SK-N-DZ (cell line): Measurements from ENCODE around the gene ASIC4.
A peak's percentile ranks its signal among the peaks of the same experiment; 100 is the strongest.

ENCODE experiments used
- DNase-seq: peaks from one replicate; pipeline ENCODE4 v3.0.0-alpha.2; 2015; ENCODE audit warnings: low spot score

The ASIC4 gene

GRCh38 chr2:219566640-219567039 is 52.4 kb downstream of the ASIC4 start:
- DNase-seq = no peak

GRCh38 chr2:219567131-219567530 is 52.8 kb downstream of the ASIC4 start:
- no peak for DNase-seq

GRCh38 chr2:219567791-219568361 is 53.6 kb downstream of the ASIC4 start:
- DNase-seq = no peak

- no peak for DNase-seq
Measured at GRCh38 chr2:219569041-219569440, 54.8 kb downstream of the ASIC4 start.

GRCh38 chr2:219569635-219570034 is 55.4 kb downstream of the ASIC4 start:
- DNase-seq = no peak

- no peak for DNase-seq
Measured at GRCh38 chr2:219570194-219570923, 56.1 kb downstream of the ASIC4 start.

- DNase-seq = no peak
Measured at GRCh38 chr2:219570924-219571310, 56.6 kb downstream of the ASIC4 start.

- DNase-seq = peak; percentile 91
Measured at GRCh38 chr2:219571311-219572236, 57.3 kb downstream of the ASIC4 start, which contains the start of gene OBSL1. Gene OBSL1, minus strand, starts transcription at chr2:219571539. Its CDS starts 307 bp downstream, at chr2:219571232.

- no peak for DNase-seq
Measured at GRCh38 chr2:219572237-219573001, 58.1 kb downstream of the ASIC4 start, which contains the start of gene INHA. Gene INHA, plus strand, starts transcription at chr2:219572310. Its CDS starts 65 bp downstream, at chr2:219572375.

- no peak for DNase-seq
Measured at GRCh38 chr2:219573166-219573565, 58.9 kb downstream of the ASIC4 start.

- no peak for DNase-seq
Measured at GRCh38 chr2:219574484-219575311, 60.4 kb downstream of the ASIC4 start.

GRCh38 chr2:219575566-219576504 is 61.6 kb downstream of the ASIC4 start:
- no peak for DNase-seq

- DNase-seq = peak; percentile 68
Measured at GRCh38 chr2:219576505-219577388, 62.5 kb downstream of the ASIC4 start.

GRCh38 chr2:219578811-219579613 is 64.7 kb downstream of the ASIC4 start:
- no peak for DNase-seq

- no peak for DNase-seq
Measured at GRCh38 chr2:219581346-219581745, 67.1 kb downstream of the ASIC4 start.
